Stimulated activated effector memory CD8-positive, alpha-beta T cell treated with anti-CD3 and anti-CD28 coated beads, Interleukin-12 subunit alpha, Interleukin-12 subunit beta, amount 100 ng/mL, for 72 hours (primary cell): ENCODE data around the gene IFIT1.

ENCODE experiments used
- ATAC-seq: fragments of 150-1000 bp; cut with Tn5 transposase; 2 replicates; pipeline ENCODE4 v1.10.0; 2021
- DNase-seq, 2 donors: peaks; one replicate each; pipeline ENCODE4 v3.0.0; 2021 to 2022; ENCODE audit warnings: low spot score in 2 of 2
- H3K27ac Mint-ChIP-seq: one replicate; pipeline ENCODE4 v1.8.0; 2022; ENCODE audit warnings: mild to moderate bottlenecking, mixed read lengths
- H3K36me3 Mint-ChIP-seq: one replicate; pipeline ENCODE4 v1.8.0; 2022; ENCODE audit warnings: mild to moderate bottlenecking, mixed read lengths
- H3K4me1 Mint-ChIP-seq: one replicate; pipeline ENCODE4 v1.8.0; 2022; ENCODE audit warnings: mixed read lengths
- H3K4me3 Mint-ChIP-seq: one replicate; pipeline ENCODE4 v1.8.0; 2022; ENCODE audit warnings: mild to moderate bottlenecking, mixed read lengths
- H3K9me3 Mint-ChIP-seq: one replicate; pipeline ENCODE4 v1.8.0; 2022; ENCODE audit warnings: mixed read lengths

Gene IFIT1

DNA sequence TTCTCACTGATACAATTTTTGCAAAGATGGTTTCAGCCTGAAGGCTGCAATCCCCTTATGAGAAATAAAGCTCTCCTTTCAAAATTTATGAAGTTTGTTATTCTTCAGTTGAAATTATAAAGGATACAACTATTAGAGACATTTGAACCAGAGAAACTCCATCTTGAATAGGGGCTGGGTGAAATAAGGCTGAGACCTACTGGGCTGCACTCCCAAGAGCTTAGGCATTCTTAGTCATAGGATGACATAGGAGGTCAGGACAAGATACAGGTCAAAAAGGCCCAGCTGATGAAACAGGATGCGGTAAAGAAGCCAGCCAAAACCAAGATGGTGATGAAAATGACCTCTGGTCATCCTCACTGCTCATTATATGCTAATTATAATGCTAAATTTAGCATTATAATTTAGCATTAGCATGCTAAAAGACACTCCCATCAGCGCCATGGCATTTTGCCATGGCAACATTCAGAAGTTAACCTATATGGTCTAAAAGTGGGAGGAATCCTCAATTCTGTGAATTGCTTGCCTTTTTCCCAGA, 37.0 kb upstream of the IFIT1 start:
- ATAC-seq (peak; percentile 53), DNase-seq (no peak)
- Mint-ChIP-seq H3K4me3 (no peak overlapping the region), H3K36me3 (no peaks in the 10 kb centered on the region), H3K9me3 (peaks cover 3% of the 10 kb centered on the region), H3K27ac (no peak overlapping the region), H3K4me1 (peaks cover 26% of the 10 kb centered on the region)

DNA sequence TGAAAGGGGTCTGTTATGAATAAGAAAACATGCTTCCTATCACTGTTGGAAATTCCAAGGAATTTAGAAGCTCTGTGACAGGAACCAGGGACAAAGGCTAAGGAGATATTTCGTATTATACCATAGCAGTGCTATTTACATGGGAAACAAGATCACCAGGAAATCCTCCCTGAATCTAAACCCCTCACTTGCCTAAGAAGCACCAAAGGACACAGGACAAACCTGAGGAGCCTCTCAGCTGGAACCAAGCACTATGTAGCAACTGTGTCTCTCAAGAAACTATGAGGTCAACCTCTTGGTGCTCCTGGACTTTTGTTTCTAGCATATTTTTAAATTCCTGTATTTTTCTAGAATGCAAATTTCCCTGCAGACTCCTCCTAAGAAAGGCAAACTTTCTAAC, 35.3 kb upstream of the IFIT1 start:
- H3K36me3 Mint-ChIP-seq, result no peaks in the 10 kb centered on the region
- H3K9me3 Mint-ChIP-seq, result peaks cover 3% of the 10 kb centered on the region
- ATAC-seq (no peak), DNase-seq (no peak)
- H3K27ac Mint-ChIP-seq, result no peak overlapping the region
- peaks cover 9% of the 10 kb centered on the region for H3K4me1 Mint-ChIP-seq
- H3K4me3 Mint-ChIP-seq, result no peak overlapping the region

GRCh38 chr10:89357975-89358374, 34.4 kb upstream of the IFIT1 start:
- H3K4me3 Mint-ChIP-seq, result no peak overlapping the region
- H3K27ac Mint-ChIP-seq, result no peak overlapping the region
- peaks cover under 1% of the 10 kb centered on the region for H3K4me1 Mint-ChIP-seq
- DNase-seq (no peak), ATAC-seq (no peak)
- no peaks in the 10 kb centered on the region for H3K36me3 Mint-ChIP-seq
- H3K9me3 Mint-ChIP-seq, result peaks cover 3% of the 10 kb centered on the region

- no peaks in the 10 kb centered on the region for H3K4me1 Mint-ChIP-seq
- H3K4me3 Mint-ChIP-seq, result no peak overlapping the region
- no peaks in the 10 kb centered on the region for H3K9me3 Mint-ChIP-seq
- DNase-seq (no peak), ATAC-seq (no peak)
- H3K36me3 Mint-ChIP-seq, result no peaks in the 10 kb centered on the region
- H3K27ac Mint-ChIP-seq, result no peak overlapping the region
These were observed 32.3 kb upstream of the IFIT1 start for GRCh38 chr10:89360157-89360556.

DNA sequence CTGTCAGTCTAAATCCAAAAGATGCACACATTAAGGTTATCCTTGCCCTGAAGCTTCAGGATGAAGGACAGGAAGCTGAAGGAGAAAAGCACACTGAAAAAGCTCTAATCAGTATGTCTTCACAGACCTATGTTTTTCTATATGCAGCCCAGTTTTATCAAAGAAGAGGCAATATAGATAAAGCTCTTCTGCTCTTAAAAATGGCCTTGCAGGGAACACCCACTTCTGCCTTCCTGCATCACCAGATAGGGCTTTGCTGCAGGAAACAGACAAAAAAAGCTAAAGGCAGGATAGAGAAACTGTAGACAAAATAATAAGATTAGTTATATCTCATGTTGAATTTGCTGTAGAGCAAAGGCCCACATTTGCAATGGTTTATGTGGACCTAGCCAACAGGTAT, 29.5 kb upstream of the IFIT1 start:
- DNase-seq (no peak), ATAC-seq (no peak)
- H3K36me3 Mint-ChIP-seq, result no peaks in the 10 kb centered on the region
- no peaks in the 10 kb centered on the region for H3K9me3 Mint-ChIP-seq
- H3K4me3 Mint-ChIP-seq, result no peak overlapping the region
- no peak overlapping the region for H3K27ac Mint-ChIP-seq
- peaks cover 7% of the 10 kb centered on the region for H3K4me1 Mint-ChIP-seq

DNA sequence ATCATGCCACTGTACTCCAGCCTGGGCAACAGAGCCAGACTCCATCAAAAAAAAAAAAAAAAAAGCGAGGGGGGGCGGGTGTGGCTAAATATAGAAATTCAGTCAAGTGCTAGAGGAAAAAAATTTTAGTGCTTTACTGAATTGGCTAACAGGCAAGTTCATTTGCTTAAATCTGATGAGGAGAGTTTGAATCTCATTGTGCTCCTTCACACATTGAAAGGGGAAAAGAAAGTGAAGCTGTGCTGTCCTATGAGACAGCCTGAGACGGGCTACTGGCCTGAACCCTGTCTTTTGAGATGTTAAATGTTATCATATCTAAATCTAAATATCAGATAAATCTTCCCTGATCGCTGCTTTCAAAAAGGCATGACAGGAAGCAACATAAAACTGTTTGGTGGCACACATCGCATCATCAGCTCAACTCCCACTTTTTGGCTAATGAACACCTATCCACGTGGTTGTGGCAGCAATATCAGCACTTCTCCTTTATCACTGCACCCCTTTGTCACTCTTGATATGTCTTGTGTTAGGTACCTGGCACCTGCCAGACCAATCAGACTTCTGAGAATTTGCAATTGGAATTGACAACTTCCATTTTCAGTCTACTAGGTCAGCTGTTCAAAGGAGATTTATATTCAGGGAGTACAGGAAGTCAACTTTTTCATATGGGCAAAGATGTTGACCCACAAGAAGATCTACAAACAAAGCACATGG, 28.5 kb upstream of the IFIT1 start:
- no peaks in the 10 kb centered on the region for H3K9me3 Mint-ChIP-seq
- H3K36me3 Mint-ChIP-seq, result no peaks in the 10 kb centered on the region
- peaks cover 12% of the 10 kb centered on the region for H3K4me1 Mint-ChIP-seq
- no peak overlapping the region for H3K4me3 Mint-ChIP-seq
- ATAC-seq (no peak), DNase-seq (no peak)
- no peak overlapping the region for H3K27ac Mint-ChIP-seq

GRCh38 chr10:89364531-89364930, 27.9 kb upstream of the IFIT1 start:
- DNase-seq (no peak), ATAC-seq (no peak)
- H3K9me3 Mint-ChIP-seq, result no peaks in the 10 kb centered on the region
- peaks cover 18% of the 10 kb centered on the region for H3K4me1 Mint-ChIP-seq
- no peak overlapping the region for H3K27ac Mint-ChIP-seq
- H3K4me3 Mint-ChIP-seq, result no peak overlapping the region
- no peaks in the 10 kb centered on the region for H3K36me3 Mint-ChIP-seq

DNA sequence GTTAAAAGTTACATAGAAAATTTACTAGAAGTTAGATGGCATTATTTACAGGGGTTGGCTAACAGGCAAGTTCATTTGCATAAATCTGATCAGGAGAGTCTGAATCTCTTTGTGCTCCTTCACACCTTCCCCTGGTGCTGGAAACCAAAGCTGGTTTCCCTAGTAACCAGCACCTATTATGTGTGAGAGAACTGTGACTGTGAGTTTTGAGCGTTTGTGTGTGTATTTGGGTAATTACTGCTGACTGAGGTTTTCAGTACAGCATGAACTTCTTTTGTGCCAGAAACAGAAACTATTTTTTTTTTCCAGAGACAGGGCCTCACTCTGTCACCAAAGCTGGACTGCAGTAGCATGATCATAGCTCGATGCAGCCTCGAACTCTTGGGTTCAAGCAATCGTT, 24.9 kb upstream of the IFIT1 start:
- H3K9me3 Mint-ChIP-seq, result no peaks in the 10 kb centered on the region
- H3K4me3 Mint-ChIP-seq, result no peak overlapping the region
- DNase-seq, result no peak
- ATAC-seq, result peak; percentile 74
- H3K36me3 Mint-ChIP-seq, result no peaks in the 10 kb centered on the region
- no peak overlapping the region for H3K27ac Mint-ChIP-seq
- H3K4me1 Mint-ChIP-seq, result peaks cover 18% of the 10 kb centered on the region

DNA sequence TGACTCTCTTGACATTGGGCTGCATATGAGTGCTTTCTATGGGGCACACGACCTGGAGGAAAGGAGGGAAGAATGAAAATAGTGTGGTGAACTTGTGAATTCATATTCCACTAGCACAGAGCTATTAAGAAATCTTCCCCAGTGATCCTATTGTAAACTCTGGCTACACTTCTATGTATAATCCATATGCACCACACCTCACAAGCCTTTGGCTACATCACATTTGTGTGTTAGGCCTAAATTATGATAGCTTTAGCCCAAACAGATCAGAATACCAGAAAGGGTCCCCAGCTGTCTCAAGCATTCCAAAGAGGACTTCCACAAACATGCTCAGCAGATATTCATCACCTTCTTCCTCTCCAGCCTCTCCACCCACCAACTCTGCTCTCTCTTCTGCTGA, 24.3 kb upstream of the IFIT1 start:
- DNase-seq (no peak), ATAC-seq (no peak)
- H3K27ac Mint-ChIP-seq, result no peak overlapping the region
- no peaks in the 10 kb centered on the region for H3K36me3 Mint-ChIP-seq
- no peaks in the 10 kb centered on the region for H3K9me3 Mint-ChIP-seq
- peaks cover 18% of the 10 kb centered on the region for H3K4me1 Mint-ChIP-seq
- no peak overlapping the region for H3K4me3 Mint-ChIP-seq

DNA sequence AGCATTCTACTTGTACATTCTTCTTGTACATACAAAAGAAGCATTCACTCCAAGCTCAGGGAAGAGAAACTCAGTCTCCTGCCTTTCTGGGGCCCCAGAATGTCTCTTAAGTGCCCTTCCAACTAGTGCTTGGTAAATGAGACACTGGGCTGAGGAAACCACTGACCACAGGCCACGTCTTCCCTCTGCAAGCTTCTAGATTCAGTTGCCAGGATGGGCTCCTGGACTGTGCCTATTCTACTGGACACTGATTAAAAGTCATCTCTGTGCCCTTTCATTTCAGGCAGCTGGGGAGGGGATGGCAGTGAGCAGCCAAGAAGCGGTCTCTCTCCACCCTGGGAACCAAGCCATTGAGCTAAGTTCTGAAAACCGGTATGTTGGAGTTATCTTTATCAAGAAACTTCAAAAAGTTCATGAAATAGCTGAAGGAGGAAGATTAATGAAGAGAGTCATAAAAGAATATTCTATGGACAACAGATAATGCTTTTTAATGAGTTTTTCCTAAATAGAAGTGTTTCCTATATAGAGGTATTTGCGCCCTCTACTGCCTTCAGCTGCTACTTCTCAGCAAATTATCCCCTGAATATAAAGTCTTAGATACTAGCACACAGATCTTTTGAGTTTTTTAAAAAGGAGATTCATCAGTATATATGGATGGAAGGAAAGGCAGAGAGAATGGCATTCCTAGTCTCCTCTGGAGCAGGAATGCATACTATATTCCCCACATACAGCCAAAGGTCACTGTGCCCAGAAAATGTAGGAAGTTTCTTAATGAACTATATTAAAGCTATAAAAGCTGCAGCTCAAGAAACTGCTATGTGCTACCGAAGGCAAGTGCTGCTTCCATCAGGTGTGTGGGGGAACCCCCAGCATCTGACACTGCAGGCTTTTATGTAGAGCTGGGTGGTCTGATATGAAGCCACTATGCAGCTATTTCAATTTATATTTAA, 23.0 kb upstream of the IFIT1 start:
- DNase-seq (no peak), ATAC-seq (no peak)
- Mint-ChIP-seq H3K9me3 (no peaks in the 10 kb centered on the region), H3K36me3 (no peaks in the 10 kb centered on the region), H3K4me1 (peaks cover 18% of the 10 kb centered on the region), H3K27ac (no peak overlapping the region), H3K4me3 (no peak overlapping the region)

DNA sequence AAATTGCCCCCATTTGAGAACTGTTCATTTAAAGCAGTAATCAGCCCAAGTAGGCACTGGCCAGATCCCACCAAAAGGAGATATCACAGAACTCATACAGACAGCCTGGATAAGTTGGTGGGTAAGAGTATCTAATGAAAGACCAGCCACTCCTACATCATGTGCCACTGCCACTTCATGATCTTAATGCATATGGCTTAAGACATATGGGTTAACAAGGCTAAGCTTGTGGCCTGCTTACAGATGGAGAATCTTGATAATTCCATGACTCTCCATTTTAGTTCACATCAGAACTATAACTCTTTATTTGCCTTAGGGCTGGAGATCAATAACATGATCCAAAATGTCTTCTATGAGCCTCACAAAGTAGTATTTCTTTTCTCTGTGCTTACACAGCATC, 21.3 kb upstream of the IFIT1 start:
- Mint-ChIP-seq H3K4me3 (no peak overlapping the region), H3K4me1 (peaks cover 18% of the 10 kb centered on the region), H3K36me3 (no peaks in the 10 kb centered on the region), H3K9me3 (no peaks in the 10 kb centered on the region), H3K27ac (no peak overlapping the region)
- ATAC-seq (no peak), DNase-seq (no peak)

- ATAC-seq (no peak), DNase-seq (no peak)
- Mint-ChIP-seq H3K36me3 (no peaks in the 10 kb centered on the region), H3K9me3 (no peaks in the 10 kb centered on the region), H3K27ac (no peak overlapping the region), H3K4me1 (peaks cover 18% of the 10 kb centered on the region), H3K4me3 (no peak overlapping the region)
These were observed 20.4 kb upstream of the IFIT1 start for GRCh38 chr10:89371987-89372386.

DNA sequence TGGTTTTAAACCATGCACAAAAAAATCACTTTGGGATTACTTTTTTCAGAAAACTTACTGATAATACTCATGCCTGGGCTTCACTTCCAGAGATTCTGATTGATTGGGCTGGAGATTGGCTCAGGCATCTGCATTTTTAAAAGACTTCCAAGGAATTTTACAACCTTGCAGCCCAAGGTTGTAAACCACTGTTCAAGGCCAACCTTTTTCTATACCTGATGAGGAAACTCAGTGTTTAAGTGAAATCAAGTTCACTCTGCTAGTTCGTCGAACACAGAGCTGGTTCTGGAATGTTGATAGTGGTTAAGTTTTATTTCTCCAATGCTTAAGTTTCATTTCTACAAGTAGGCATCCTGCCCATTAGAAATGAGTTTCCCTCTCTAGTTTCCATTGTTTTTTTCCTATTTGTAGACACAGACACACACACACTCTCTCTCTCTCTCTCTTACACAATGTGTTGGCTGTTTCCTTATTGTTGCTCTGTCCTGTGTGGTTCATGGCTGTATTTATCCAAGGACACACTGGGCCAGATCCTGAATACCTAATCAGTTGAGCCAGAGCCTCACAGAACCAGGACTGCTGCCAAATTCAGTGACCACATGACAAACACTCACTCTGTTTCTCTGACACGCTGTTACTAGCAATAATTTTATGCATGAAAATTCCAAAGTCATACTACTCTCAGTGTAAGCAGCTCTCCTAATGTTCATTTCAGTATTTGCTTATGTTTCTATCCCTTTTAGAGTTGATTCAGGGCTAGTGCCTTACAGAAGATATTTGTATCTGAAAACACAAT, 18.3 kb upstream of the IFIT1 start:
- Mint-ChIP-seq H3K4me1 (peaks cover 3% of the 10 kb centered on the region), H3K36me3 (no peaks in the 10 kb centered on the region), H3K9me3 (no peaks in the 10 kb centered on the region), H3K27ac (no peak overlapping the region), H3K4me3 (no peak overlapping the region)
- DNase-seq (no peak), ATAC-seq (no peak)

GRCh38 chr10:89374713-89375141, 17.7 kb upstream of the IFIT1 start:
- no peak overlapping the region for H3K27ac Mint-ChIP-seq
- ATAC-seq, result no peak

More at GRCh38 chr10:89374713-89375141, 17.7 kb upstream of the IFIT1 start:
- no peaks in the 10 kb centered on the region for H3K36me3 Mint-ChIP-seq
- no peaks in the 10 kb centered on the region for H3K9me3 Mint-ChIP-seq
- H3K4me1 Mint-ChIP-seq, result no peaks in the 10 kb centered on the region
- no peak for DNase-seq
- H3K4me3 Mint-ChIP-seq, result no peak overlapping the region
